HCT116 (cell line): ENCODE results near the gene CNST. TPM values are rescaled to one million over a fixed set of nuclear protein-coding genes. Genes with fewer than 3 reads are reported as not detected.

Experiments
- ATAC-seq: fragments of 200-7000 bp; cut with Tn5 transposase; 2 replicates; pipeline ENCODE4 v1.9.1; 2020; ENCODE audit warnings: mild to moderate bottlenecking, moderate library complexity
- BruUV-seq: library from RNA; stranded (reverse); fragments of 400-500 nt; replicated peaks from 2 replicates; lab custom pipeline; 2021; lab: Mats Ljungman, UMichigan
- CTCF ChIA-PET: fragments of 300-600 bp; sonication (Branson Sonifier 250); formaldehyde crosslinking; loops from one replicate; lab custom pipeline; 2021; ENCODE audit warnings: antibody characterized with exemption; lab: Charles Lee
- POLR2A ChIA-PET: fragments of 300-600, 350-600 bp; sonication (Branson Sonifier 250); formaldehyde crosslinking; loops from one replicate; lab custom pipeline; 2021; ENCODE audit warnings: antibody characterized with exemption; lab: Charles Lee
- RAD21 ChIA-PET, 2 experiments: fragments of 300-600 bp; sonication (Branson Sonifier 250); formaldehyde crosslinking; loops; one replicate each; lab custom pipeline; 2023; ENCODE audit warnings: low total read pairs in 2 of 2; ENCODE audit not compliant: uncharacterized antibody in 2 of 2, unreplicated experiment in 2 of 2, low non-redundant PET in 1 of 2; lab: Charles Lee
- DNase-seq: peaks from one replicate; pipeline ENCODE4 v3.0.0-alpha.2; 2010; ENCODE audit warnings: low read depth, low spot score
- H2AFZ ChIP-seq: fragments of 200-600 bp; shearing (Covaris generic), sonication (generic); 2 replicates; pipeline ENCODE4 v1.6.1; 2017; ENCODE audit warnings: low read depth, mixed run types, mixed read lengths, antibody characterized with exemption, low read length; ENCODE audit not compliant: poor library complexity, severe bottlenecking
- H3K27ac ChIP-seq: 2 replicates; pipeline ENCODE4 v1.5.1; 2012; ENCODE audit warnings: low read depth, low read length
- H3K27me3 ChIP-seq: fragments of 200-600 bp; sonication (generic); 2 replicates; pipeline ENCODE4 v1.6.1; 2016; ENCODE audit warnings: mixed run types, low read length, mixed read lengths; ENCODE audit not compliant: insufficient read depth
- H3K36me3 ChIP-seq, 2 experiments: fragments of 200-500 bp in 1 of 2; fragments of 200-600 bp in 1 of 2; sonication (Bioruptor generic) in 1 of 2; sonication (generic) in 1 of 2; 2 replicates each; pipeline versions ENCODE4 v1.5.1 to v1.6.1; 2014 to 2016; ENCODE audit warnings: low read length in 2 of 2, inconsistent platforms in 1 of 2, mixed read lengths in 1 of 2, mixed run types in 1 of 2; ENCODE audit not compliant: insufficient read depth in 2 of 2, control insufficient read depth in 1 of 2
- H3K4me1 ChIP-seq, 2 experiments: fragments of 200-600 bp in 1 of 2; sonication (generic) in 1 of 2; 2 replicates each; pipeline versions ENCODE4 v1.5.1 to v1.6.1; 2012 to 2017; ENCODE audit warnings: low read length in 2 of 2, inconsistent platforms in 1 of 2, mild to moderate bottlenecking in 1 of 2, mixed read lengths in 1 of 2, mixed run types in 1 of 2, moderate library complexity in 1 of 2; ENCODE audit not compliant: insufficient read depth in 2 of 2, control insufficient read depth in 1 of 2
- H3K4me2 ChIP-seq: fragments of 200-600 bp; sonication (generic); 2 replicates; pipeline ENCODE4 v1.6.1; 2017; ENCODE audit warnings: mixed run types, low read length, mixed read lengths
- H3K4me3 ChIP-seq, 2 experiments: fragments of 200-600 bp in 1 of 2; sonication (generic) in 1 of 2; replicated peaks in 1 of 2; 2 replicates each; pipeline ENCODE4 v1.5.1; 2011 to 2016; ENCODE audit warnings: low read length in 2 of 2, control low read depth in 1 of 2, low read depth in 1 of 2, mild to moderate bottlenecking in 1 of 2, mixed read lengths in 1 of 2, mixed run types in 1 of 2
- H3K79me2 ChIP-seq: fragments of 200-600 bp; sonication (generic); 2 replicates; pipeline ENCODE4 v1.6.1; 2017; ENCODE audit warnings: mild to moderate bottlenecking, mixed run types, low read length, moderate library complexity, mixed read lengths; ENCODE audit not compliant: insufficient read depth
- H3K9ac ChIP-seq: fragments of 200-600 bp; sonication (generic); 2 replicates; pipeline ENCODE4 v1.6.1; 2016; ENCODE audit warnings: low read length, mixed read lengths
- H3K9me2 ChIP-seq: fragments of 200-600 bp; sonication (generic), shearing (Covaris generic); 2 replicates; pipeline ENCODE4 v1.6.1; 2017; ENCODE audit warnings: mixed run types, mild to moderate bottlenecking, moderate library complexity; ENCODE audit not compliant: insufficient read depth
- H3K9me3 ChIP-seq, 2 experiments: fragments of 200-500 bp in 1 of 2; fragments of 200-600 bp in 1 of 2; sonication (Bioruptor generic) in 1 of 2; sonication (generic) in 1 of 2; 2 replicates each; pipeline ENCODE4 v1.6.1; 2014 to 2017; ENCODE audit warnings: low read length in 2 of 2, mixed read lengths in 2 of 2, inconsistent platforms in 1 of 2, low read depth in 1 of 2, mild to moderate bottlenecking in 1 of 2, mixed run types in 1 of 2, moderate library complexity in 1 of 2; ENCODE audit not compliant: control insufficient read depth in 1 of 2, insufficient read depth in 1 of 2
- H4K20me1 ChIP-seq: fragments of 200-600 bp; sonication (generic), shearing (Covaris generic); 2 replicates; pipeline ENCODE4 v1.6.1; 2017; ENCODE audit warnings: mixed run types, mild to moderate bottlenecking, moderate library complexity; ENCODE audit not compliant: insufficient read depth
- CBX3 ChIP-seq: IDR thresholded peaks from 2 replicates; pipeline ENCODE4 v1.6.1; 2012; ENCODE audit warnings: low read depth
- CEBPB ChIP-seq: IDR thresholded peaks from 2 replicates; pipeline ENCODE4 v1.6.1; 2012; ENCODE audit warnings: low read depth
- EGR1 ChIP-seq: IDR thresholded peaks from 2 replicates; pipeline ENCODE4 v1.6.1; 2012; ENCODE audit warnings: low read depth
- EZH2 ChIP-seq: fragments of 200-600 bp; sonication (generic); IDR thresholded peaks from 2 replicates; pipeline ENCODE4 v1.6.1; 2017; ENCODE audit warnings: antibody characterized with exemption, mixed run types
- FOSL1 ChIP-seq: IDR thresholded peaks from 2 replicates; pipeline ENCODE4 v1.6.1; 2012; ENCODE audit warnings: low read depth
- JUND ChIP-seq: IDR thresholded peaks from 2 replicates; pipeline ENCODE4 v1.6.1; 2012
- POLR2AphosphoS5 ChIP-seq: IDR thresholded peaks from 2 replicates; pipeline ENCODE4 v1.6.1; 2011; ENCODE audit warnings: mild to moderate bottlenecking, low read depth, low read length, moderate library complexity
- RAD21 ChIP-seq: IDR thresholded peaks from 2 replicates; pipeline ENCODE4 v1.6.1; 2012; ENCODE audit warnings: low read depth, mild to moderate bottlenecking
- SIN3A ChIP-seq: IDR thresholded peaks from 2 replicates; pipeline ENCODE4 v1.6.1; 2012; ENCODE audit warnings: low read depth
- YY1 ChIP-seq: IDR thresholded peaks from 2 replicates; pipeline ENCODE4 v1.6.1; 2011; ENCODE audit warnings: low read length, low read depth, moderate library complexity, mild to moderate bottlenecking; ENCODE audit not compliant: insufficient replicate concordance; ENCODE audit errors: extremely low read depth
- ZFX ChIP-seq: fragments of 450-650 bp; IDR thresholded peaks from 2 replicates; pipeline ENCODE4 v1.6.1; 2017
- intact Hi-C: fragments of 100-400 bp; cut with micrococcal nuclease; formaldehyde crosslinking; loops from 2 replicates; pipeline ENCODE4 v1.10.0; 2022
- total RNA-seq: library from RNA; stranded (reverse); gene quantifications from one replicate; pipeline ENCODE4 v1.2.1, GENCODE V29; 2021; ENCODE audit not compliant: unreplicated experiment
- TF ChIP-seq, protein P1 (sequence below): IDR thresholded peaks from 2 replicates; pipeline ENCODE4 v1.6.1; 2012
- TF ChIP-seq, protein P2 (sequence below): IDR thresholded peaks from 2 replicates; pipeline ENCODE4 v1.6.1; 2012
- TF ChIP-seq, protein P3 (sequence below): IDR thresholded peaks from 2 replicates; pipeline ENCODE4 v1.6.1; 2012; ENCODE audit warnings: low read depth
- TF ChIP-seq, protein P4 (sequence below): IDR thresholded peaks from 2 replicates; pipeline ENCODE4 v1.6.1; 2011; ENCODE audit warnings: mild to moderate bottlenecking, low read length, moderate library complexity; ENCODE audit not compliant: insufficient replicate concordance; ENCODE audit errors: extremely low read depth
- TF ChIP-seq, protein P5 (sequence below), 3 experiments: fragments of 200-600 bp in 1 of 3; sonication (generic) in 1 of 3; IDR thresholded peaks in 2 of 3; conservative IDR thresholded peaks in 1 of 3; 2 replicates each; pipeline ENCODE4 v1.5.1; 2012 to 2017; ENCODE audit warnings: low read depth in 2 of 3, low read length in 2 of 3, antibody characterized with exemption in 1 of 3, borderline replicate concordance in 1 of 3, control low read depth in 1 of 3, mild to moderate bottlenecking in 1 of 3, mixed read lengths in 1 of 3, mixed run types in 1 of 3, moderate library complexity in 1 of 3; ENCODE audit not compliant: insufficient read depth in 1 of 3

The CNST gene
- total RNA-seq, 1 experiment from 2014 or later = 13.5 TPM

DNA sequence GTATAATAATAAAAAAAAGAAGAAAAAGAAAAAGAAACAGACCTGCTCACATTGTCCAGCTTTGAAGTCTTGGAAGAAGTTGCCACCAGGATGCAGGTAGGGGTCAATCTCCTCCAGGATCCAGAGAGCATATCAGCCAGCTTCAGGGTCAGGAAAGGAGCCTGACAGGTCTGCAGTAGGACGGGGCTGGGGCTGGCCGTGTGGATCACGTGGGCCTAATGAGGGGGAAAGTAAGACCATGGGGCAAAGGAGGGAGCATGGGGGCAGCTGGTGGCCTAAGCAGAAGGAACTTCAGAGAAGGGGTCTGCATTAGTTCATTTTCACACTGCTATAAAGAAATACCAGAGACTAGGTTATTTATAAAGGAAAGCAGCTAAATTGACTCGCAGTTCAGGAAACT is 39.9 kb upstream of the CNST start:
- Histone ChIP-seq H3K4me3 (no peak overlapping the region), H3K79me2 (no peaks in the 10 kb centered on the region), H3K27ac (no peak overlapping the region), H2AFZ (no peak overlapping the region), H3K4me1 (no peaks in the 10 kb centered on the region), H3K9ac (no peak overlapping the region), H4K20me1 (no peaks in the 10 kb centered on the region), H3K9me2 (no peaks in the 10 kb centered on the region), H3K4me2 (no peak overlapping the region), H3K36me3 (no peaks in the 10 kb centered on the region), H3K9me3 (peaks cover 0 to 4% of the 10 kb centered on the region in 2 experiments; a peak in 1 of 4 replicates), H3K27me3 (no peaks in the 10 kb centered on the region)
- no peak for TF ChIP-seq FOSL1
- TF ChIP-seq, protein P1, sequence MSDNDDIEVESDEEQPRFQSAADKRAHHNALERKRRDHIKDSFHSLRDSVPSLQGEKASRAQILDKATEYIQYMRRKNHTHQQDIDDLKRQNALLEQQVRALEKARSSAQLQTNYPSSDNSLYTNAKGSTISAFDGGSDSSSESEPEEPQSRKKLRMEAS = no peak
- TF ChIP-seq ZFX = no peak
- TF ChIP-seq, protein P2, sequence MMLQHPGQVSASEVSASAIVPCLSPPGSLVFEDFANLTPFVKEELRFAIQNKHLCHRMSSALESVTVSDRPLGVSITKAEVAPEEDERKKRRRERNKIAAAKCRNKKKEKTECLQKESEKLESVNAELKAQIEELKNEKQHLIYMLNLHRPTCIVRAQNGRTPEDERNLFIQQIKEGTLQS = no peak
- TF ChIP-seq, protein P3, sequence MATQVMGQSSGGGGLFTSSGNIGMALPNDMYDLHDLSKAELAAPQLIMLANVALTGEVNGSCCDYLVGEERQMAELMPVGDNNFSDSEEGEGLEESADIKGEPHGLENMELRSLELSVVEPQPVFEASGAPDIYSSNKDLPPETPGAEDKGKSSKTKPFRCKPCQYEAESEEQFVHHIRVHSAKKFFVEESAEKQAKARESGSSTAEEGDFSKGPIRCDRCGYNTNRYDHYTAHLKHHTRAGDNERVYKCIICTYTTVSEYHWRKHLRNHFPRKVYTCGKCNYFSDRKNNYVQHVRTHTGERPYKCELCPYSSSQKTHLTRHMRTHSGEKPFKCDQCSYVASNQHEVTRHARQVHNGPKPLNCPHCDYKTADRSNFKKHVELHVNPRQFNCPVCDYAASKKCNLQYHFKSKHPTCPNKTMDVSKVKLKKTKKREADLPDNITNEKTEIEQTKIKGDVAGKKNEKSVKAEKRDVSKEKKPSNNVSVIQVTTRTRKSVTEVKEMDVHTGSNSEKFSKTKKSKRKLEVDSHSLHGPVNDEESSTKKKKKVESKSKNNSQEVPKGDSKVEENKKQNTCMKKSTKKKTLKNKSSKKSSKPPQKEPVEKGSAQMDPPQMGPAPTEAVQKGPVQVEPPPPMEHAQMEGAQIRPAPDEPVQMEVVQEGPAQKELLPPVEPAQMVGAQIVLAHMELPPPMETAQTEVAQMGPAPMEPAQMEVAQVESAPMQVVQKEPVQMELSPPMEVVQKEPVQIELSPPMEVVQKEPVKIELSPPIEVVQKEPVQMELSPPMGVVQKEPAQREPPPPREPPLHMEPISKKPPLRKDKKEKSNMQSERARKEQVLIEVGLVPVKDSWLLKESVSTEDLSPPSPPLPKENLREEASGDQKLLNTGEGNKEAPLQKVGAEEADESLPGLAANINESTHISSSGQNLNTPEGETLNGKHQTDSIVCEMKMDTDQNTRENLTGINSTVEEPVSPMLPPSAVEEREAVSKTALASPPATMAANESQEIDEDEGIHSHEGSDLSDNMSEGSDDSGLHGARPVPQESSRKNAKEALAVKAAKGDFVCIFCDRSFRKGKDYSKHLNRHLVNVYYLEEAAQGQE = no peak
- TF ChIP-seq, protein P4, sequence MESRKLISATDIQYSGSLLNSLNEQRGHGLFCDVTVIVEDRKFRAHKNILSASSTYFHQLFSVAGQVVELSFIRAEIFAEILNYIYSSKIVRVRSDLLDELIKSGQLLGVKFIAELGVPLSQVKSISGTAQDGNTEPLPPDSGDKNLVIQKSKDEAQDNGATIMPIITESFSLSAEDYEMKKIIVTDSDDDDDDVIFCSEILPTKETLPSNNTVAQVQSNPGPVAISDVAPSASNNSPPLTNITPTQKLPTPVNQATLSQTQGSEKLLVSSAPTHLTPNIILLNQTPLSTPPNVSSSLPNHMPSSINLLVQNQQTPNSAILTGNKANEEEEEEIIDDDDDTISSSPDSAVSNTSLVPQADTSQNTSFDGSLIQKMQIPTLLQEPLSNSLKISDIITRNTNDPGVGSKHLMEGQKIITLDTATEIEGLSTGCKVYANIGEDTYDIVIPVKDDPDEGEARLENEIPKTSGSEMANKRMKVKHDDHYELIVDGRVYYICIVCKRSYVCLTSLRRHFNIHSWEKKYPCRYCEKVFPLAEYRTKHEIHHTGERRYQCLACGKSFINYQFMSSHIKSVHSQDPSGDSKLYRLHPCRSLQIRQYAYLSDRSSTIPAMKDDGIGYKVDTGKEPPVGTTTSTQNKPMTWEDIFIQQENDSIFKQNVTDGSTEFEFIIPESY = no peak
- no peak for TF ChIP-seq CEBPB
- TF ChIP-seq JUND = no peak
- TF ChIP-seq, protein P5, sequence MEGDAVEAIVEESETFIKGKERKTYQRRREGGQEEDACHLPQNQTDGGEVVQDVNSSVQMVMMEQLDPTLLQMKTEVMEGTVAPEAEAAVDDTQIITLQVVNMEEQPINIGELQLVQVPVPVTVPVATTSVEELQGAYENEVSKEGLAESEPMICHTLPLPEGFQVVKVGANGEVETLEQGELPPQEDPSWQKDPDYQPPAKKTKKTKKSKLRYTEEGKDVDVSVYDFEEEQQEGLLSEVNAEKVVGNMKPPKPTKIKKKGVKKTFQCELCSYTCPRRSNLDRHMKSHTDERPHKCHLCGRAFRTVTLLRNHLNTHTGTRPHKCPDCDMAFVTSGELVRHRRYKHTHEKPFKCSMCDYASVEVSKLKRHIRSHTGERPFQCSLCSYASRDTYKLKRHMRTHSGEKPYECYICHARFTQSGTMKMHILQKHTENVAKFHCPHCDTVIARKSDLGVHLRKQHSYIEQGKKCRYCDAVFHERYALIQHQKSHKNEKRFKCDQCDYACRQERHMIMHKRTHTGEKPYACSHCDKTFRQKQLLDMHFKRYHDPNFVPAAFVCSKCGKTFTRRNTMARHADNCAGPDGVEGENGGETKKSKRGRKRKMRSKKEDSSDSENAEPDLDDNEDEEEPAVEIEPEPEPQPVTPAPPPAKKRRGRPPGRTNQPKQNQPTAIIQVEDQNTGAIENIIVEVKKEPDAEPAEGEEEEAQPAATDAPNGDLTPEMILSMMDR (IDR thresholded peaks at IDR 0.05 in 2 of 3, conservative IDR thresholded peaks at IDR 0.05 in 1 of 3; ENCODE audit: borderline replicate concordance in 1 of 3, insufficient read depth in 1 of 3, low read depth in 2 of 3, low read length in 2 of 3) = no peak
- no peak for TF ChIP-seq SIN3A
- no peak for TF ChIP-seq EZH2
- no peak for TF ChIP-seq RAD21
- no peak for TF ChIP-seq YY1
- TF ChIP-seq CBX3 = no peak
- no peak for TF ChIP-seq EGR1
- no peak for TF ChIP-seq POLR2AphosphoS5
- RAD21 ChIA-PET = no interaction called here
- intact Hi-C loops = no loop called here
- CTCF ChIA-PET = no interaction called here
- POLR2A ChIA-PET = no interaction called here
- DNase-seq = no peak
- no TSS peak for BruUV-seq
- no peak for ATAC-seq
